ENCODE measurements around the gene GSTM2. TPM values are rescaled to one million over a fixed set of nuclear protein-coding genes. Genes with fewer than 3 reads are reported as not detected.

Gene GSTM2
- total and polyA plus RNA-seq, 4 donors: 7.7 to 106 (median 39.6) TPM

- DNase-seq: no peak
- Histone ChIP-seq H3K4me3 (no peak overlapping the region), H3K27me3 (ENCODE audit: control insufficient read depth in 3 of 3, insufficient read depth in 3 of 3, low read length in 2 of 3) (no peaks in the 10 kb centered on the region), H3K9me3 (ENCODE audit: control insufficient read depth in 4 of 4, insufficient read depth in 3 of 4, low read length in 3 of 4) (no peaks in the 10 kb centered on the region), H3K9ac (ENCODE audit: insufficient read depth in 1 of 2, low read length in 2 of 2) (no peak overlapping the region), H3K4me1 (ENCODE audit: control insufficient read depth in 5 of 5, insufficient read depth in 5 of 5, low read length in 5 of 5) (no peaks in the 10 kb centered on the region), H3K36me3 (ENCODE audit: control insufficient read depth in 4 of 4, insufficient read depth in 4 of 4, low read length in 4 of 4) (peaks cover 0 to 24% (median 13%) of the 10 kb centered on the region in 4 donors), H3K27ac (ENCODE audit: low read depth in 1 of 2, low read length in 1 of 2) (no peak overlapping the region)
- TF ChIP-seq CTCF (IDR thresholded peaks at IDR 0.05; ENCODE audit: control extremely low read depth, extremely low read depth): no peak
- 78 to 82% methylated on average over 6 of the region's 6 CpGs for WGBS, 2 donors
- no peak for ATAC-seq (ENCODE audit: insufficient read depth, low FRiP score)
Measured at GRCh38 chr1:109634292-109634691, 33.6 kb upstream of the GSTM2 start.

DNA sequence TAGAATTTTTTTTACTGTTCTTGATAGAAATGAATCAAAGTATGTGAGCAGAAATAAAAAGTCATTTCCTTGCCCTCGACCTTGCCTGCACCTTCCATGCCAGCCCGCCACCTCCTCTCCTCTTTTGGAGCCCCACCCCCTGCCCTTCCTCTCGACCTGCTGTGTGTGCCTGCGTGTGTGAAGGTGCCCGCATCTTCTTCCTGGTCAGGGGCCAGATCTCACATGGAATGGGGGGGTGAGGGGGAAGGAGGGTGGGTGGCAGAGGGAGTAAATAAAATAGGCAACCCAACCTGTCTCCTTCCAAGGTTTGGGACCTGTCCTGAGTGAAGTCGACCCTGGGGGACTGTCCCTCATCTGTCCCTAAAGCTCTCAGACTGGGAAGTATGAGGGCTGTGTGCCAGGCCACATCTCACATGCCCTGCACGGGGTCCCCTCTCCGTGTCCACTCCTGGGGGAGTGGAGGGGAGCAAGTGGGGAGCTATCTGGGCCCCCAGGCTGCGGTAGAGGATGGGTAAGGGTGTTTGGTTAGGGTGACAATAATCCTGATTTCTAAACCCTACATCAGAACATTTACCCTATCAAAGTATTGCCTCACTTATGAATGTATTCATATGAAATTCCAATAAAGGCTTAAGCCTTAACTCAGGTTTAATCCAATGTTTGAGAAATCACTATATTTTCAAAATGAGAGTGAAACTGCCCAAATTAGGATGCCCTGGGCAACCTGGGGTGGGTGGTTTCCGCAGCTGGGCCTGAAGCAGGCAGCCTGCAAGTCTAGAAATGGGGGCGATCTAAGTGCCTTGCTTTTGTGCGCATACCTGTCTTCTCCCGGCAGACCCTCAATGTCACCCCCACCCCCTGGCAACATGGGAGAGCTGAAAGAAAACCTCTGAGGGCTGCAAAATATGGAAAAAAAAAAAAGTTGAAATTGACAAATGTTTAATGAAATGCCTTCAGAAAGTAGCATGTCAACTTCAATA, 32.8 kb upstream of the GSTM2 start:
- 51 to 53% methylated on average over 13 of the region's 13 CpGs for WGBS, 2 donors
- Histone ChIP-seq H3K27me3 (ENCODE audit: control insufficient read depth in 3 of 3, insufficient read depth in 3 of 3, low read length in 2 of 3) (no peaks in the 10 kb centered on the region), H3K9ac (ENCODE audit: insufficient read depth in 1 of 2, low read length in 2 of 2) (no peak overlapping the region), H3K36me3 (ENCODE audit: control insufficient read depth in 4 of 4, insufficient read depth in 4 of 4, low read length in 4 of 4) (peaks cover 0 to 16% (median 9%) of the 10 kb centered on the region in 4 donors), H3K9me3 (ENCODE audit: control insufficient read depth in 4 of 4, insufficient read depth in 3 of 4, low read length in 3 of 4) (no peaks in the 10 kb centered on the region), H3K27ac (ENCODE audit: low read depth in 1 of 2, low read length in 1 of 2) (no peak overlapping the region), H3K4me3 (no peak overlapping the region), H3K4me1 (ENCODE audit: control insufficient read depth in 5 of 5, insufficient read depth in 5 of 5, low read length in 5 of 5) (no peaks in the 10 kb centered on the region)
- DNase-seq (no peak), ATAC-seq (ENCODE audit: insufficient read depth, low FRiP score) (no peak)
- TF ChIP-seq CTCF (IDR thresholded peaks at IDR 0.05; ENCODE audit: control extremely low read depth, extremely low read depth): no peak

- TF ChIP-seq CTCF (IDR thresholded peaks at IDR 0.05; ENCODE audit: control extremely low read depth, extremely low read depth): no peak
- Histone ChIP-seq H3K4me3 (no peak overlapping the region), H3K27me3 (ENCODE audit: control insufficient read depth in 3 of 3, insufficient read depth in 3 of 3, low read length in 2 of 3) (no peaks in the 10 kb centered on the region), H3K36me3 (ENCODE audit: control insufficient read depth in 4 of 4, insufficient read depth in 4 of 4, low read length in 4 of 4) (peaks cover 0 to 11% (median 6%) of the 10 kb centered on the region in 4 donors), H3K9me3 (ENCODE audit: control insufficient read depth in 4 of 4, insufficient read depth in 3 of 4, low read length in 3 of 4) (no peaks in the 10 kb centered on the region), H3K9ac (ENCODE audit: insufficient read depth in 1 of 2, low read length in 2 of 2) (no peak overlapping the region), H3K27ac (ENCODE audit: low read depth in 1 of 2, low read length in 1 of 2) (no peak overlapping the region), H3K4me1 (ENCODE audit: control insufficient read depth in 5 of 5, insufficient read depth in 5 of 5, low read length in 5 of 5) (no peaks in the 10 kb centered on the region)
- WGBS, 2 donors: 79 to 98% methylated on average over 2 of the region's 2 CpGs
- DNase-seq (no peak), ATAC-seq (ENCODE audit: insufficient read depth, low FRiP score) (no peak)
Measured at GRCh38 chr1:109635862-109636200, 32.0 kb upstream of the GSTM2 start.
